Neural progenitor cell (in vitro differentiated cells): ENCODE data around the gene PCGF3.
A peak's percentile ranks its signal among the peaks of the same experiment; 100 is the strongest.

Source experiments
- CTCF ChIP-seq: fragments of 200-600 bp; sonication (generic); IDR thresholded peaks from 2 replicates; pipeline ENCODE4 v1.5.1; 2017; ENCODE audit warnings: antibody characterized with exemption, mild to moderate bottlenecking
- EZH2 ChIP-seq: fragments of 200-600 bp; sonication (generic); IDR thresholded peaks from 2 replicates; pipeline ENCODE4 v1.6.1; 2017; ENCODE audit warnings: antibody characterized with exemption, mild to moderate bottlenecking, moderate library complexity
- EZH2phosphoT487 ChIP-seq: fragments of 200-600 bp; sonication (generic); IDR thresholded peaks from 2 replicates; pipeline ENCODE4 v1.6.1; 2017; ENCODE audit warnings: antibody characterized with exemption

GRCh38 chr4:762211-763190 is 56.9 kb downstream of the PCGF3 start:
- TF ChIP-seq CTCF = peak; percentile 22
- no peak for TF ChIP-seq EZH2
- no peak for TF ChIP-seq EZH2phosphoT487
